ENCODE results near the gene BASP1. TPM values are rescaled to one million over a fixed set of nuclear protein-coding genes. Genes with fewer than 3 reads are reported as not detected.

The BASP1 gene
- total RNA-seq, 1 experiment from 2014 or later, result 0.34 TPM

GRCh38 chr5:17243287-17244063, 26.0 kb downstream of the BASP1 start:
- Histone ChIP-seq H4K20me1 (ENCODE audit: insufficient read depth) (no peaks in the 10 kb centered on the region), H3K36me3 (ENCODE audit: control insufficient read depth in 1 of 2, insufficient read depth in 2 of 2, low read length in 2 of 2) (no peaks in the 10 kb centered on the region), H3K4me2 (ENCODE audit: low read length) (no peak overlapping the region), H3K9ac (ENCODE audit: low read length) (no peak overlapping the region), H3K27me3 (ENCODE audit: insufficient read depth, low read length) (no peaks in the 10 kb centered on the region), H3K9me3 (ENCODE audit: control insufficient read depth in 1 of 2, insufficient read depth in 1 of 2, low read depth in 1 of 2, low read length in 2 of 2) (no peaks in the 10 kb centered on the region), H2AFZ (ENCODE audit: low read depth, low read length, poor library complexity, severe bottlenecking) (no peak overlapping the region), H3K4me1 (ENCODE audit: control insufficient read depth in 1 of 2, insufficient read depth in 2 of 2, low read length in 2 of 2) (no peaks in the 10 kb centered on the region), H3K9me2 (ENCODE audit: insufficient read depth) (no peaks in the 10 kb centered on the region; the same call in 1 of the 2 replicates), H3K27ac (ENCODE audit: low read depth, low read length) (no peak overlapping the region), H3K4me3 (replicated peaks in 1 of 2; ENCODE audit: low read depth in 1 of 2, low read length in 2 of 2) (no peak overlapping the region), H3K79me2 (ENCODE audit: insufficient read depth, low read length) (no peaks in the 10 kb centered on the region)
- no peak for TF ChIP-seq ZBTB33 (IDR thresholded peaks at IDR 0.05; ENCODE audit: extremely low read depth, insufficient replicate concordance, low read length)
- no peak for TF ChIP-seq TCF7L2 (IDR thresholded peaks at IDR 0.05; ENCODE audit: borderline replicate concordance, extremely low read depth, insufficient read depth, insufficient read length)
- no peak for TF ChIP-seq CBX3 (IDR thresholded peaks at IDR 0.05; ENCODE audit: low read depth)
- TF ChIP-seq, protein P1, sequence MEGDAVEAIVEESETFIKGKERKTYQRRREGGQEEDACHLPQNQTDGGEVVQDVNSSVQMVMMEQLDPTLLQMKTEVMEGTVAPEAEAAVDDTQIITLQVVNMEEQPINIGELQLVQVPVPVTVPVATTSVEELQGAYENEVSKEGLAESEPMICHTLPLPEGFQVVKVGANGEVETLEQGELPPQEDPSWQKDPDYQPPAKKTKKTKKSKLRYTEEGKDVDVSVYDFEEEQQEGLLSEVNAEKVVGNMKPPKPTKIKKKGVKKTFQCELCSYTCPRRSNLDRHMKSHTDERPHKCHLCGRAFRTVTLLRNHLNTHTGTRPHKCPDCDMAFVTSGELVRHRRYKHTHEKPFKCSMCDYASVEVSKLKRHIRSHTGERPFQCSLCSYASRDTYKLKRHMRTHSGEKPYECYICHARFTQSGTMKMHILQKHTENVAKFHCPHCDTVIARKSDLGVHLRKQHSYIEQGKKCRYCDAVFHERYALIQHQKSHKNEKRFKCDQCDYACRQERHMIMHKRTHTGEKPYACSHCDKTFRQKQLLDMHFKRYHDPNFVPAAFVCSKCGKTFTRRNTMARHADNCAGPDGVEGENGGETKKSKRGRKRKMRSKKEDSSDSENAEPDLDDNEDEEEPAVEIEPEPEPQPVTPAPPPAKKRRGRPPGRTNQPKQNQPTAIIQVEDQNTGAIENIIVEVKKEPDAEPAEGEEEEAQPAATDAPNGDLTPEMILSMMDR (IDR thresholded peaks at IDR 0.05 in 2 of 3, conservative IDR thresholded peaks at IDR 0.05 in 1 of 3; ENCODE audit: borderline replicate concordance in 1 of 3, insufficient read depth in 1 of 3, low read depth in 2 of 3, low read length in 2 of 3), result no peak
- TF ChIP-seq SRF (IDR thresholded peaks at IDR 0.05; ENCODE audit: low read depth), result no peak
- TF ChIP-seq FOSL1 (IDR thresholded peaks at IDR 0.05; ENCODE audit: low read depth), result no peak
- TF ChIP-seq ZFX (IDR thresholded peaks at IDR 0.05), result no peak
- TF ChIP-seq ATF3 (IDR thresholded peaks at IDR 0.05), result no peak
- no peak for TF ChIP-seq POLR2A (IDR thresholded peaks at IDR 0.05; ENCODE audit: borderline replicate concordance, extremely low read depth, insufficient read depth, insufficient read length)
- ATAC-seq, result no peak
- ChIA-PET POLR2A (no interaction called here), RAD21 (ENCODE audit: low non-redundant PET in 1 of 2, low total read pairs in 2 of 2, uncharacterized antibody in 2 of 2, unreplicated experiment in 2 of 2) (no interaction called here), CTCF (no interaction called here)
- DNase-seq (ENCODE audit: low read depth, low spot score), result no peak
- BruUV-seq (replicated peaks), result no TSS peak
- intact Hi-C loops (cut with micrococcal nuclease), result no loop called here
